Medulla oblongata (tissue), 1 donor: ENCODE data around the gene NOP53.
"Not testable (repeated sequence)": the region's sequence is repeated elsewhere in the genome, so short reads cannot be mapped to it uniquely, and the experiment has no call there.

Source experiments
- DNase-seq: peaks from one replicate; pipeline ENCODE4 v3.0.0-alpha.2; 2015; ENCODE audit errors: extremely low spot score

The NOP53 gene

DNA sequence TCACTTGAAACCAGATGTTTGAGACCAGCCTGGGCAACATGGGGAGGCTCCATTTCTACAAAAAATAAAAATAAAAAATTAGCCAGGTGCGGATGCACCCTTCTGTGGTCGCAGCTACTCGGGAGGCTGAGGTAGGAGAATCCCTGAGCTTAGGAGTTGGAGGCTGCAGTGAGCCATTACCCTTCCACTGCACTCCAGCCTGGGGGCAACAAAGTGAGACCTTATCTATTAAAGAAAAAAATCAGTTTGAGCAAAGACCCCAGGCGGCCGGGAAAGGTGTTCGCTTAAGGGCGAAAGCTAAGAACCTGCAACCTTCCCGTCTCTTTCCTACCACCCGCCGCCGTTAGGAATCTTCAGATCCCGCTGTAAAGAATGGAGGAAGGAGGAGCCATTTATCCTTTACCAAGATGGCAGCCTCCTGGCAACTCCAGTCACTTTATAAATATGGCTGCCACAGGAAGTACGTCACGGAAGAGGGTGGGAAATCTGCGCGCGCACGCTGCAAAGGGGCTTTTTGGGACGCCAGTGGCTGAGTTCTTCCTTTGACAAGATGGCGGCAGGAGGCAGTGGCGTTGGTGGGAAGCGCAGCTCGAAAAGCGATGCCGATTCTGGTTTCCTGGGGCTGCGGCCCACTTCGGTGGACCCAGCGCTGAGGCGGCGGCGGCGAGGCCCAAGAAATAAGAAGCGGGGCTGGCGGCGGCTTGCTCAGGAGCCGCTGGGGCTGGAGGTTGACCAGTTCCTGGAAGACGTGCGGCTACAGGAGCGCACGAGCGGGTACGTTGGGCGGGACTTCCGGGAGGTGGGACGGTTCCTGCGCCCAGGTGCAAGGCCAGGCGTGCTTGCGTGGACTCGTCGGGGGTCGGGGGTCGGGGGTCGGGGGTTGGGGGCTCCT lies at the start of gene NOP53:
NOP53 (plus strand) TSS at position 537 of the 892 bp plus-strand sequence; CDS start at position 551, 14 bp downstream.
- DNase-seq: peak; percentile 99

- no peak for DNase-seq
These were observed 48.7 kb upstream of the NOP53 start for GRCh38 chr19:47696635-47697034.

- DNase-seq: peak; percentile 93
These were observed 47.3 kb upstream of the NOP53 start for GRCh38 chr19:47697863-47698609.

- no peak for DNase-seq
These were observed 46.6 kb upstream of the NOP53 start for GRCh38 chr19:47698631-47699359.

GRCh38 chr19:47699360-47699917 lies 45.9 kb upstream of the NOP53 start:
- DNase-seq: peak; percentile 8

DNA sequence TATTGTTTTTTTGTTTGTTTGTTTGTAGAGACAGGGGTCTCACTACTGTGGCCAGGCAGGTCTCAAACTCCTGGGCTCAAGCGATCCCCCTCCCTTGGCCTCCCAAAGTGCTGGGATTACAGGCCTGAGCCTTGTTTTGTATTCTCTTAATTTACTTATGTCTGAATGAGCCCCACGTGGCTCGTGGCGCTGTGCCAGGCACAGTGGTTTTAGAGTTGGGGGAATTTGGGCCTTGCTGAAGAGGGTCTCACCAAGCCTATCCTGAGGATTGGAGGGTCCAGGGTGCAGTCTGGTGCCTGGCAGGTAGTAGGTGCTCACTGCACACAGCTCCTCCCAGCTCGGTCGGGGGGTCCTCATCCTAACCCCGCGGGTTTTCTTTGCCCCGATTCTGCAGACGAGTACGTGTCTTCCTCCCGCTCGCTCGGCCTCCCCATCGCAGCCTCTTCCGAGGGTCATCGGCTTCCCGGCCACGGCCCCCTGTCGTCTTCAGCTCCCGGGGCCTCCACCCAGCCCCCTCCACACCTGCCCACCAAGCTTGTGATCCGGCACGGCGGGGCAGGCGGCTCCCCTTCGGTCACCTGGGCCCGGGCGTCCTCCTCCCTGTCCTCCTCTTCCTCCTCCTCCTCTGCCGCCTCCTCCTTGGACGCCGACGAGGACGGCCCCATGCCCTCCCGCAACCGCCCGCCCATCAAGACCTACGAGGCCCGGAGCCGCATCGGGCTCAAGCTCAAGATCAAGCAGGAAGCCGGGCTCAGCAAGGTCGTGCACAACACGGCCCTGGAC lies 44.2 kb upstream of the NOP53 start:
- DNase-seq: no peak

GRCh38 chr19:47701717-47702552 lies 43.4 kb upstream of the NOP53 start:
- no peak for DNase-seq

GRCh38 chr19:47702671-47703070 lies 42.7 kb upstream of the NOP53 start:
- no peak for DNase-seq

- DNase-seq: no peak
These were observed 42.0 kb upstream of the NOP53 start for GRCh38 chr19:47703301-47703700.

GRCh38 chr19:47704024-47704423 lies 41.3 kb upstream of the NOP53 start:
- DNase-seq: no peak

DNA sequence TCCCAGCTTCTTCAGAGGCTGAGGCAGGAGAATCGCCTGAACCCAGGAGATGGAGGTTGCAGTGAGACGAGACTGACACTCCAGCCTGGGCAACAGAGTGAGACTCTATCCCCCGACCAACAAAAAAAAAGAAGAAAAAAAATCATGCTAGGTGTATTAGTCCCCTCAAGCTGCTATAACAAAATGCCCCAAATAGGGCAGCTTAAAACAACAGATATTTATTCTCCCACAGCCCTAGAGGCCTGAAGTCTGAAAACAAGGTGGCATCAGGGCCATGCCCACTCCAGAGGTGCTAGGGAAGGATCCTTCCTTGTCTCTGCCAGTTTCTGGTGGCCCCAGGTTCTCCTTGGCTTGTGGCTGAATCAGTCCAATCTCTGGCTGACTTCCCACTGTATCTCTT lies 40.7 kb upstream of the NOP53 start:
- no peak for DNase-seq

GRCh38 chr19:47707135-47707925 lies 38.0 kb upstream of the NOP53 start:
- DNase-seq: peak; percentile 71

DNA sequence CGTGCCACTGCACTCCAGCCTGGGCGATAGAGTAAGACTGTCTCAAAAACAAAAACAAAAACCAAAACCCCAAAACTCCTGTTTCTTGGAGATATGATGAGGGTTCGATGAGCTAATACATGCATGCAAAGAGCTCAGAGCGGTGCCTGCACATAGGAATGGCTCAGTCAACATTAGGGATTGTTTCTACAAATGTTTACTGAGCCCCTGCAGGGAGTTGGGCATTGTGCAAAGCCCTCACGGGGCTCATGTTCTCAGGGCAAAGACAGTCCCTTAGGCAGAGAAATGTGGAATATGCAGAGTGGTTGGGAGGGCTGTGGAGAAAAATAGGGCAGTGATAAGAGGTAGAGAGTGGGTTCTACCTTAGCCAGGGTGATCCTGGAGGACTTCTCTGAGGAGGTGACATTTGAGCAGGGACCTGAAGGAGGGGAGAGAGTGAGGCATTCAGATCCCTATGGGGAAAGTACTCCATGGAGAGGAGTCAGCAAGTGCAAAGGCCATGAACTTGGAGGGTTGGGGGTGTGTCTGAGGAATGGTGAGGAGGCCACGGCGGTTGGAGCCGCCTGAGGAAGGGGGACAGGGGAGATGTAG lies 33.6 kb upstream of the NOP53 start:
- DNase-seq: no peak

GRCh38 chr19:47713046-47714021 lies 32.0 kb upstream of the NOP53 start, which contains the start of gene EHD2:
EHD2 (plus strand) TSS chr19:47713422; CDS start chr19:47716613, 3,191 bp downstream.
- DNase-seq: peak; percentile 61

- DNase-seq: no peak
These were observed 31.0 kb upstream of the NOP53 start for GRCh38 chr19:47714339-47714738.

DNA sequence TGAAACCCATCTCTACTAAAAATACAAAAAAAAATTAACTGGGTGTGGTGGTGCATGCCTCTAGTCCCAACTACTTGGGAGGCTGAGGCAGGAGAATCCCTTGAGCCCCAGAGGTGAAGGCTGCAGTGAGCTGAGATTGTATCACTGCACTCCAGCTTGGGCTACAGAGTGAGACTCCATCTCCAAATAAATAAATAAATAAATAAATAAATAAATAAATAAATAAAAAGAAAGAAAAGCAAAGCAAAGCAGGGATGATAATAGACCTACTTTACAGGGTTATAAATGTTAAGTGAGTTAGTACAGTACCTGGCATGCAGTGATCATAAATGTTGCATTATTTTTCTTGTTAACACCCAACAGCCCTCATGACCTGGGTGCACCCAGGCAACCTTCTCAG lies 30.5 kb upstream of the NOP53 start:
- not testable (repeated sequence) for DNase-seq

GRCh38 chr19:47716270-47716937 lies 28.9 kb upstream of the NOP53 start:
- DNase-seq: no peak
